GM12873 (cell line): ENCODE measurements around the gene IFFO2.

ENCODE experiments used
- TF ChIP-seq, protein P1 (sequence below): IDR thresholded peaks from 2 replicates; pipeline ENCODE4 v1.5.1; 2012; ENCODE audit warnings: low read depth, mild to moderate bottlenecking, moderate library complexity, low read length, control low read depth; ENCODE audit not compliant: insufficient read depth; ENCODE audit errors: missing control alignments

IFFO2 gene

DNA sequence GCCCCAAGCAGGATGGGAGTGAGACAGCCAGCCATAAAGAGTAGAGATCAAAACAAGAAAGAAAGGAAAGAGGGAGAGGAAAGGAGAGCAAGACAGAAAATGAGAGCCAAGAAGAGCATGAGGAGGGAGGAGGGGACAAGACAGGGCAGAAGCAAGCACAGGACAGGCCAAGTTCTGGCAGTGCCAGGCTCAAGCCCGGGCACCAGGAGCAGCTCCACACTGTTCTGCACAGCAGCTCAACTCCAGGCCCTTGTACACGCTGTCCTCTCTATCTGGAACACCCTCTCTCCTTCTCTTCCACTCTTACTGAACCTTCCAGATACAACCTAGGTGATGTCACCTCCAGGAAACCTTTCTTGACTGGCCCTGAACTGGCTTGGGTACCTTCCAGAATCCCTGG lies 11.7 kb downstream of the IFFO2 start:
- TF ChIP-seq, protein P1, sequence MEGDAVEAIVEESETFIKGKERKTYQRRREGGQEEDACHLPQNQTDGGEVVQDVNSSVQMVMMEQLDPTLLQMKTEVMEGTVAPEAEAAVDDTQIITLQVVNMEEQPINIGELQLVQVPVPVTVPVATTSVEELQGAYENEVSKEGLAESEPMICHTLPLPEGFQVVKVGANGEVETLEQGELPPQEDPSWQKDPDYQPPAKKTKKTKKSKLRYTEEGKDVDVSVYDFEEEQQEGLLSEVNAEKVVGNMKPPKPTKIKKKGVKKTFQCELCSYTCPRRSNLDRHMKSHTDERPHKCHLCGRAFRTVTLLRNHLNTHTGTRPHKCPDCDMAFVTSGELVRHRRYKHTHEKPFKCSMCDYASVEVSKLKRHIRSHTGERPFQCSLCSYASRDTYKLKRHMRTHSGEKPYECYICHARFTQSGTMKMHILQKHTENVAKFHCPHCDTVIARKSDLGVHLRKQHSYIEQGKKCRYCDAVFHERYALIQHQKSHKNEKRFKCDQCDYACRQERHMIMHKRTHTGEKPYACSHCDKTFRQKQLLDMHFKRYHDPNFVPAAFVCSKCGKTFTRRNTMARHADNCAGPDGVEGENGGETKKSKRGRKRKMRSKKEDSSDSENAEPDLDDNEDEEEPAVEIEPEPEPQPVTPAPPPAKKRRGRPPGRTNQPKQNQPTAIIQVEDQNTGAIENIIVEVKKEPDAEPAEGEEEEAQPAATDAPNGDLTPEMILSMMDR, result no peak

DNA sequence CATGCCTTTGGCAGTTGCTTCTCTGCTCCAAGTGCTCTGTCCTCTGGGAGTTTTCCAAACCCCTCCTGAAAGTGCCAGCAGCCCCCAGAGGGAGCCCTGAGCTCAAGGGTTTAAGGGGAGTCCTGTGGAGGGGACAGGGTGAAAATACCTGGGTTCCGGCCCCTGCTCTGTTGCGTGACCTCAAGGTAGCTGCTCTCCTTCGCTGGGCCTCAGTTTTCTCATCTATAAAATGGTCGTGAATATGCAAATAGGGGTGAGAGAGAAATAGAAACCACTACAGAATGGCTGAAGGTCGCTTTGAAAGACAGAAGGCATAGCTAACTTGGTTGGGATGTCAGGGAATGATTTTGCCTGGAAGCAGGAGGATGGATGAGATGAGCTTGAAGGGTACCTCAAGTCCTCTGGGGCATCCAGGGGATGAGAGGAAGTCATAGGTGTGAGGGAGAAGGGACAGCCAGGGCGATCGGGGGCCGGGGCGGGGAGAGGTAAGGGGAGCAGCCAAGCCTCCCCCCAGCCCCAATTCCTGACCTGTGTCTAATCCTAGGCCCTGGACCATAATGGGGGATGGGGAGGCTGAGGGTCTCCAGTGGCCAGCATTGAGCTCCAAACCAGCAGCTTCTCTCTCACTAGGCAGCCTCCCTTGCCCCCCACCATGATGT lies 12.4 kb downstream of the IFFO2 start:
- TF ChIP-seq, protein P1, result no peak

DNA sequence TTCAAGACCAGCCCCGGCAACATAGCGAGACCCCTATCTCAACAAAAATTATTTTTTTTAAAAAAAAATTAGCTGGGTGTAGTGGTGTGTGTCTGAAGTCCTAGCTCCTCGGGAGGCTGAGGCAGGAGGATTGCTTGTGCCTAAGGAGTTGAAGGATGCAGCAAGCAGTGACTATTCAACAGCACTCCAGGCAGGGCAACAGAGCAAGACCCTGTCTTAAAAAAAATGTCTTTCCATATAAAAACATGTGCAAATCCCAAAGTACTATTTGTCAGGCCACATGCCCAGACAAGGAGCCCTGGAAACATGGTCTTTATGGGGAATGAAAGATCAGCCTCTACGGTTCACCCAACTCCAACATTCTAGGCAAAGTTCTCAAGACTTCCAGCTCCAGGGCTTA lies 13.3 kb downstream of the IFFO2 start:
- TF ChIP-seq, protein P1, result no peak

DNA sequence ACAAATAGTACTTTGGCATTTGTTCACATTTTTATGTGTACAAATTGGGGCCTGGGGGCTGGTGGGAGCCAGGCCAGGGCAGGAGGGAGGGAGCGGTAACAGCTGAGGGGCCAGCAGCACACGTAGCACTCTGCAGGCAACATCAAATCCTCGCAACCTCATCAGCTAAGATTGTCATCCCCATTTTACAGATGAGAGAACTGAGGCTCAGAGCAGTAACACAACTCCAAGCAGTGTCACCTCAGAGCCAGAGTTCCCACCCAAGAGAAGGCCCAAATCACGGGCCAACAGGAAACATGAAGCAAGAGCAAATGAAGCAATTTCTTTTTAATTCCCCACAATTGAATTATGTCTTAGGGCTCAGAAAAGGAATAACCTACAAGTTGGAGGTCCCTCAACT lies 14.1 kb downstream of the IFFO2 start:
- TF ChIP-seq, protein P1, result no peak

DNA sequence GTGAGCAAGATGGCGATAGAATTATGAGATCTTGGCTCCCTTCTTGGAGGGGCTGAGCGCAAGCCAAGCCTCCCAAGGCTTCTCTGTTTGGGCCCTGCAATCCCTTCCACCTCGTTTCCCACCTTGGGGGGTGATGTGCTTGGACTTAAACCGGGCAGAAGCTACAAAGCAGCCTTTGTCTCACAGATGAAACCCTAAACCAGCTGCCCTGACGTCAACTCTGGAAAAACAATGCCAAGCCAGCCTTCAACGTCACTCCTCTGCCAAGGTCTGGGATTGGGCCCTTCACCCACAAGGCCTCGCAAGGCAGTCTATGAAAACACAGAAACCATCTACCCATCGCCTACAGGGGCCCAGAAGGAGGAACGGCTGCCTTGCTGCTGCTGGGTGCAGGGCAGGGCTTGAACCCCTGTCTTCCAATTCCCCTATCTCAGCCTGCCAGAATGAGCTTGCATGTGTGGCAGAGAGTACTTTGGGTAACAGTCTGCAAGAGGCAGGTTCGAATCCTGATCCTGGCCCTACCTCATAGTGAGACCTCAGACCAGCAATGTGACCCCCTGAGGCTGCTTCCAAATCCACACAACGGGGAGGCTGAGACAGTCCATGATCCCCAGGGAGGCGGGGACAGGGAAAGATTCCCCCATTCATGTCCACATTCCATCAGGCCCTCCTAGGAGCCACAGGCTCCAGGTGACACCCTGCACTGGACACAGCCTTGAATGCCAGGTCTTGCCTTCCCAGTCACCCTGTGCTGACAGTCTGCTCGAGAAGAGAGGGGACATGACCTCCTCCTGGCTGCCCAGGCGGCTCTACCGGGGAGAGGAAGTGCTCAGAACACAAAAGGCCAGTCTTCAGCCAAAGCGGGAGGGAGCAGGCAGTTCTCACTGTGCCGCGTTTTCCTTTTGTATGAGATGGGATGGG lies 15.0 kb downstream of the IFFO2 start:
- TF ChIP-seq, protein P1, result no peak

DNA sequence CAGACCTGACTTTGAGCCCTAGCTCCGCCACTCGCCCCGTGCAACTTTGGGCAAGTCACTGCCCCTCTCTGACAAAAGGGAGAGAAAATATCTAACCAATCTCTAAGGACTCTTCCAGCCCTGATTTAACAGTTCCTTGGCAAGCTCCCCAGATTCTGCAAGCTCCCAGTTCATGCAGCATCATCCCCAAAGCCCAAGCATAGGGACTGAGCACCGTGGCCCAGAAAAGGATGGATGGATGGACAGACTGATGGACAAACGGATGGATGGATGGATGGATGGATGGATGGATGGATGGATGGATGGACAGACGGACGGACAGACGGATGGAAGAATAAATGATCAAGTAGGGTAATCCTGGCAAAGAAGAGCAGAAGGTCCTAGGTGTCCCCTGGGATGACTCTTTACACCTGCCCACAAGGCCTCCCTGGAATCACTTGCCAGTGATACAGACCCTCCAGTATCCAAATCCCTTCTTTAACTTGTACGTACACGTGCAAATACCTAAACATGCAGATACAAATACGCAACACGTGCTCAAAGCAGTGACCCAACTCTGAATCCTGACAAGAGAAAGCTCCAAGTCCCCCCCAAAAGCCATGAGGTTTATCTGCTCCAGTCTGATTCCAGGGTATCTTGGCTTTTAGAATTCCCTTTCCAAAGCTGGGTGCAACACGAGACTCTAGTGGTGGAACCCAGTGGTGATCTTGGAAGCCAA lies 16.0 kb downstream of the IFFO2 start:
- TF ChIP-seq, protein P1, result no peak
